Epithelial cell of proximal tubule (primary cell): Measurements from ENCODE around the gene SCAP. TPM values are rescaled to one million over a fixed set of nuclear protein-coding genes. Genes with fewer than 3 reads are reported as not detected.
"Not testable (repeated sequence)": the region's sequence is repeated elsewhere in the genome, so short reads cannot be mapped to it uniquely, and the experiment has no call there.

ENCODE experiments used
- DNase-seq: peaks from one replicate; pipeline ENCODE4 v3.0.0-alpha.2; 2011; ENCODE audit warnings: low read depth
- H3K4me3 ChIP-seq: 2 replicates; pipeline ENCODE4 v1.5.1; 2011; ENCODE audit warnings: low read depth, mild to moderate bottlenecking, low read length
- total RNA-seq: library from RNA; depleted of rRNA; stranded (reverse); fragments of >200 nt; gene quantifications from 2 replicates; pipeline ENCODE4 v1.2.3, GENCODE V29; 2015
- TF ChIP-seq, protein P1 (sequence below): conservative IDR thresholded peaks from 2 replicates; pipeline ENCODE4 v1.5.1; 2012; ENCODE audit warnings: low read depth, mild to moderate bottlenecking, low read length

SCAP gene
- total RNA-seq, 1 donor from 2014 or later = 52.8 TPM

DNA sequence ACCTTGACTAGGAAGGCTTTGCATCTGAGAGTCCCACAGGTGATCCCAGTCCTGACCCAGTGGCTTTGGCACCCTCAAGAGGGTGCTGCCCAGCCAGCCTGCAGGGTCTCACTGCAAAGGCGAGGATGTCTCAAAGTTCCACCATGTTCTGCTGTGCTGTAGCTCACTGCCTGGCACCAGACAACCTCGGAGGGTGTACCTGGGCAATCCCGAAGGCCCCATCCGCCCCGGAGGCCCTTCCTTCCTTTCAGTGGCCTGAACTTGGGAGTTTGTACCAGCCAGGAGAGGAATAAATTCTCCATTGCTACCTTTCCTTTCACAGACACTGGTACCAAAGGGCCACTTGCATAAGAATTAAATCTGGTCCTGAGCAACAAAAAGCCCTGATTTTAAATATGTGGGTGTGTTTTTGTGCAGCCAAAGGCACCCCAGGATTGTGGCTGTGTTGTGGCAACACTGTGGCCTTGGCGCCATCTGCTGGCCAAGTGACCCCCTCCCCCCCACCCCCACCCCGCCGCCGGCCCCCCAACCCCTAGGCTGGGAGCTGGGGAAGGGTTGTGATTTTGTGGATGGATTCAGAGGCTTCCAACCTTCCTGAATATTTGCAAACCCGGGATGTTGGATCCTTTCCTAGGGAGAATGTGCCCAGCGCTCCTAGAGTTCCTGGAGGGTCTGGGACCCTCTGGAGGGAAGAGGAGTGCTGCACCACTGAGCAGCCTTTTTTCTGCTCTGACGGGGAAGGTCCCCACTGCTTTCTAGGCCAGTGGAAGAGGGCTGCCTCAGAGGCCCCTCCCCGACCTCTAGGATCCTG, 104.6 kb downstream of the SCAP start:
- TF ChIP-seq, protein P1, sequence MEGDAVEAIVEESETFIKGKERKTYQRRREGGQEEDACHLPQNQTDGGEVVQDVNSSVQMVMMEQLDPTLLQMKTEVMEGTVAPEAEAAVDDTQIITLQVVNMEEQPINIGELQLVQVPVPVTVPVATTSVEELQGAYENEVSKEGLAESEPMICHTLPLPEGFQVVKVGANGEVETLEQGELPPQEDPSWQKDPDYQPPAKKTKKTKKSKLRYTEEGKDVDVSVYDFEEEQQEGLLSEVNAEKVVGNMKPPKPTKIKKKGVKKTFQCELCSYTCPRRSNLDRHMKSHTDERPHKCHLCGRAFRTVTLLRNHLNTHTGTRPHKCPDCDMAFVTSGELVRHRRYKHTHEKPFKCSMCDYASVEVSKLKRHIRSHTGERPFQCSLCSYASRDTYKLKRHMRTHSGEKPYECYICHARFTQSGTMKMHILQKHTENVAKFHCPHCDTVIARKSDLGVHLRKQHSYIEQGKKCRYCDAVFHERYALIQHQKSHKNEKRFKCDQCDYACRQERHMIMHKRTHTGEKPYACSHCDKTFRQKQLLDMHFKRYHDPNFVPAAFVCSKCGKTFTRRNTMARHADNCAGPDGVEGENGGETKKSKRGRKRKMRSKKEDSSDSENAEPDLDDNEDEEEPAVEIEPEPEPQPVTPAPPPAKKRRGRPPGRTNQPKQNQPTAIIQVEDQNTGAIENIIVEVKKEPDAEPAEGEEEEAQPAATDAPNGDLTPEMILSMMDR = peak; percentile 35
- no peak overlapping the region for H3K4me3 ChIP-seq
- no peak for DNase-seq

DNA sequence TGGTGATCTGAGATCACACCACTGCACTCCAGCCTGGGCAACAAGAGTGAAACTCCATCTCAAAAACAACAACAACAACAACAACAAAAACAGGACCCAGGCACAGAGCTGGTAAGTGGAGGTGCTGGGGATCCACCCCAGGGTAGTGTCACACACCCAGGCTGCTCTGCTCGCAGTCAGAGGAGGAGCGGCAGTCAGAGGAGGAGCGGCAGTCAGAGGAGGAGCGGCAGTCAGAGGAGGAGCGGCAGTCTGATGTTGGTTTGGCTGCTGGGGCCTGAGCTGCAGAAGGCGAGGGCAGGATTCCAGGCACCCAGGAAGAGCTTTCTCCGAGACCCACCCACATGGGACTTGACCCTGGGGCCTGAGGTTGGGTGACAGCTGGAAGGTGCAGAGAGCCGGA, 105.7 kb downstream of the SCAP start:
- not testable (repeated sequence) for DNase-seq

DNA sequence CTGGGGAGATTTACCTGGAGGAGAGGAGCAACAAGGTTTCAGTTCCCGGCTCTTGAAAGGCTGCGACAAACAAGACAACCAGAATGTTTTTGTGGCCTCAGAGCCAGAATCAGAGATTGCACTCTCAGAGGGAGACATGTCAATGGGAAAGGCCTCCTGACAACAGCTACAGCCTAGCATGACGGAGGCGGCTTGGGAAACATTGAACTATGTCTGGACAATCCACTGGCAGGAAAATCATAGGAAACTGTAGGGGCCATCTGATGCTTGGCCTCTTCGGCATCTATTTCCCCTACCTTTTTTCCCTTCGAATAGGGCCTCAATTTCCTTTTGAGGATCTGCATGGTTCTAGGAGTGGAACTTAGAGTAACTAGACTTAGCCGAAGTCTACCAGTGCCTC, 108.1 kb downstream of the SCAP start:
- H3K4me3 ChIP-seq = no peak overlapping the region

More for the DNA sequence above, 105.7 kb downstream of the SCAP start:
- H3K4me3 ChIP-seq = not testable (repeated sequence)

DNA sequence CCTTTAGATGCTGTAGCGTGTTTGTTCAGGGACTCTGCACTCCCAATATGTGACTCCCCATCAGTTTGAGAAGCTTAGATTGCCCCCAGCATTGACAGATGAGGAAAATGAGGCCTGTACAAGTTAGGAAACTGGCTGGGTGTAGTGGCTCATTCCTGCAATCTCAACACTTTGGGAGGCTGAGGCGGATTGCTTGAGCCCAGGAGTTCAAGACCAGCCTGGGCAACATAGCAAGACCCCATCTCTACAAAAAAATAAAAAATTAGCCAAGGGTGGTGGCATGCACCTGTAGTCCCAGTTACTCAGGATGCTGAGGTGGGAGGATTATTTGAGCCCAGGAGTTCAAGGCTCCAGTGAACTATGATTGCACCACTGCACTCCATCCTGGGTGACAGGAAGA, 108.9 kb downstream of the SCAP start:
- TF ChIP-seq, protein P1 = no peak
- H3K4me3 ChIP-seq = no peak overlapping the region
- no peak for DNase-seq

More for the DNA sequence above, 108.1 kb downstream of the SCAP start:
- DNase-seq = no peak
- TF ChIP-seq, protein P1 = no peak

DNA sequence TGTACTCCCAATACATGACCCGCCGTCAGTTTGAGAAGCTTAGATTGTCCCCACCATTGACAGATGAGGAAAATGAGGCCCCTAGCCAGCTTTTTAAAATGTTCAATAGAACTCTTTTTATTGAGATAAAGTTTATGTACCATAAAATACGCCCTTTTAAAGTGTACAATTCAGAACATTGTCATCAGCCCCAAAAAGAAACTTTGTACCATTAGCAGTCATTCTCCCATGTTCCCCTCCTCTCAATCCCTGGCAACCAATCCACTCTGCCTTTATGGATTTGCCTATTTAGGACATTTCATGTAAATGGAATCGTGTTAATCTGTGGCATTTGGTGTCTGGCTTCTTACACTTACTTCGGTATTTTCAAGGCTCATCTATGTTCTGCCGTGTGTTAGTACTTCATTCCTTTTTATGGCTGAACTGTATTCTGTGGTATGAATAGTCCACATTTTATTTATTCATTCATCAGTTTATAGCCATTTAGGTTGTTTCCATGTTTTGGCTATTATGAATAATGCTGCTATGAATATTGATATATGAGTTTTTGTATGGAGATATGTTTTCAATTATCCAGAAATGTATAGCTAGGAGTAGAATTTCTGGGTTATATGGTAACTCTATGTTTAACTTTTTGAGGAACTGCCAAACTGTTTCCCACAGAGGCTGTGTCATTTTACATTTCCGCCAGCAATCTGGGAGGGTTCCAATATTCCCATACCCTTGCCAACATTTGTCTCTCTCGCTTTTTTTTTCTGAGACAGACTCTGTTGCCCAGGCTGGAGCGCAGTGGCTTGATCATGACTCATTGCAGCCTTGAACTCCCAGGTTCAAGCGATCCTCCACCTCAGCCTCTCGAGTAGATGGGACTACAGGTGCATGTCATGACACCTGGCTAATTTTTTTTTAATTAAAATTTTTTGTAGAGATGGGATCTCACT, 110.3 kb downstream of the SCAP start:
- no peak for DNase-seq
- TF ChIP-seq, protein P1 = no peak
- no peak overlapping the region for H3K4me3 ChIP-seq

Other genes with a start within 250 kb of the SCAP start
- 7.8 and 16.1 TPM in 2 replicates for gene KIF9, start 193.1 kb downstream of the SCAP start, total RNA-seq
- 13.7 and 24.3 TPM in 2 replicates for gene KLHL18, start 193.0 kb downstream of the SCAP start, total RNA-seq
- gene PTPN23, start 94.9 kb downstream of the SCAP start, total RNA-seq = 14.2 and 15.0 TPM in 2 replicates
- 37.1 and 49.3 TPM in 2 replicates for gene ELP6, start 37.8 kb upstream of the SCAP start, total RNA-seq
- 0.65 and 2.2 TPM in 2 replicates for gene CSPG5, start 102.9 kb upstream of the SCAP start, total RNA-seq